Endothelial cell of umbilical vein (primary cell): ENCODE results near the gene BCL11A. TPM values are rescaled to one million over a fixed set of nuclear protein-coding genes. Genes with fewer than 3 reads are reported as not detected.

Experiments used
- BruUV-seq: library from RNA; stranded (reverse); fragments of 400-500 nt; replicated peaks from 2 replicates; lab custom pipeline; 2021; lab: Mats Ljungman, UMichigan
- CTCF ChIA-PET: fragments of 300-600, 350-600 bp; sonication (Branson Sonifier 250); formaldehyde crosslinking; loops from one replicate; lab custom pipeline; 2021; ENCODE audit warnings: antibody characterized with exemption, inconsistent platforms; lab: Charles Lee
- POLR2A ChIA-PET: fragments of 300-600, 350-600 bp; sonication (Branson Sonifier 250); formaldehyde crosslinking; loops from one replicate; lab custom pipeline; 2021; ENCODE audit warnings: antibody characterized with exemption, inconsistent platforms; lab: Charles Lee
- DNase-seq: peaks from one replicate; pipeline ENCODE4 v3.0.0-alpha.2; 2011; ENCODE audit warnings: low read depth, low spot score
- FAIRE-seq: peaks from 2 replicates; lab custom pipeline; 2011; peaks lifted over from hg19 to GRCh38; lab: Jason Lieb, UNC
- H2AFZ ChIP-seq: 2 replicates; pipeline ENCODE4 v1.6.0; 2012; ENCODE audit warnings: low read depth, low read length, control low read depth, inconsistent platforms
- H3K27ac ChIP-seq: 2 replicates; pipeline ENCODE4 v1.5.1; 2011; ENCODE audit warnings: low read depth, mild to moderate bottlenecking, control low read depth, low read length, moderate library complexity; ENCODE audit not compliant: insufficient read depth
- H3K27me3 ChIP-seq, 2 experiments: 2 replicates each; pipeline versions ENCODE4 v1.6.0 to v1.6.1; 2011; ENCODE audit warnings: low read length in 2 of 2, mixed read lengths in 1 of 2; ENCODE audit not compliant: control insufficient read depth in 2 of 2, insufficient read depth in 2 of 2
- H3K36me3 ChIP-seq, 2 experiments: 2 replicates in 1 of 2; 3 replicates in 1 of 2; pipeline ENCODE4 v1.5.1; 2011; ENCODE audit warnings: low read length in 2 of 2, mild to moderate bottlenecking in 1 of 2, moderate library complexity in 1 of 2; ENCODE audit not compliant: control insufficient read depth in 2 of 2, insufficient read depth in 2 of 2; ENCODE audit errors: extremely low read depth in 1 of 2
- H3K4me1 ChIP-seq: 3 replicates; pipeline ENCODE4 v1.5.1; 2011; ENCODE audit warnings: mild to moderate bottlenecking, low read length; ENCODE audit not compliant: control insufficient read depth, insufficient read depth; ENCODE audit errors: extremely low read depth
- H3K4me2 ChIP-seq: 2 replicates; pipeline ENCODE4 v1.6.1; 2011; ENCODE audit warnings: low read length, control low read depth, mixed read lengths; ENCODE audit not compliant: insufficient read depth
- H3K4me3 ChIP-seq, 3 experiments: fragments of 200-600 bp in 1 of 3; sonication (generic), shearing (Covaris generic) in 1 of 3; replicated peaks in 1 of 3; 2 replicates each; pipeline ENCODE4 v1.5.1; 2011 to 2016; ENCODE audit warnings: control low read depth in 3 of 3, low read length in 3 of 3, mild to moderate bottlenecking in 2 of 3, inconsistent platforms in 1 of 3, low read depth in 1 of 3, moderate library complexity in 1 of 3; ENCODE audit not compliant: insufficient read depth in 1 of 3
- H3K79me2 ChIP-seq: 2 replicates; pipeline ENCODE4 v1.6.0; 2012; ENCODE audit warnings: low read length, inconsistent platforms; ENCODE audit not compliant: control insufficient read depth, insufficient read depth
- H3K9ac ChIP-seq: replicated peaks from 2 replicates; pipeline ENCODE3; 2011; ENCODE audit warnings: low read length, control low read depth; ENCODE audit not compliant: insufficient read depth; ENCODE audit errors: extremely low read depth
- H3K9me1 ChIP-seq: replicated peaks from 3 replicates; pipeline ENCODE4 v1.6.0; 2011; ENCODE audit warnings: mild to moderate bottlenecking, low read length; ENCODE audit not compliant: control insufficient read depth, insufficient read depth; ENCODE audit errors: extremely low read depth
- H3K9me3 ChIP-seq: replicated peaks from 2 replicates; pipeline ENCODE4 v1.5.1; 2012; ENCODE audit warnings: low read length, inconsistent platforms; ENCODE audit not compliant: control insufficient read depth, insufficient read depth
- H4K20me1 ChIP-seq: replicated peaks from 2 replicates; pipeline ENCODE3; 2011; ENCODE audit warnings: mild to moderate bottlenecking, low read length; ENCODE audit not compliant: control insufficient read depth, insufficient read depth; ENCODE audit errors: extremely low read depth
- CTCF ChIP-seq, 2 donors: IDR thresholded peaks; 1 replicate in 1 of 2; 2 replicates in 1 of 2; pipeline ENCODE4 v1.5.1; 2011; ENCODE audit warnings: low read length in 2 of 2, mild to moderate bottlenecking in 2 of 2, moderate library complexity in 2 of 2, control low read depth in 1 of 2, inconsistent platforms in 1 of 2, low read depth in 1 of 2; ENCODE audit not compliant: insufficient read depth in 1 of 2; ENCODE audit errors: extremely low read depth in 1 of 2
- EZH2 ChIP-seq: IDR thresholded peaks from 2 replicates; pipeline ENCODE4 v1.6.1; 2012; ENCODE audit warnings: borderline replicate concordance, low read depth, mild to moderate bottlenecking, moderate library complexity, low read length, inconsistent platforms; ENCODE audit not compliant: severe bottlenecking
- FOS ChIP-seq: IDR thresholded peaks from 2 replicates; pipeline ENCODE4 v1.6.1; 2011; ENCODE audit warnings: mild to moderate bottlenecking, low read length, moderate library complexity, borderline replicate concordance; ENCODE audit not compliant: insufficient read depth
- GATA2 ChIP-seq: IDR thresholded peaks from 2 replicates; pipeline ENCODE4 v1.7.0; 2011; ENCODE audit warnings: low read depth, mild to moderate bottlenecking, moderate library complexity, mixed read lengths, low read length; ENCODE audit not compliant: insufficient read length, insufficient read depth
- JUN ChIP-seq: IDR thresholded peaks from 2 replicates; pipeline ENCODE4 v1.6.1; 2011; ENCODE audit warnings: borderline replicate concordance, low read depth; ENCODE audit not compliant: insufficient read length, insufficient read depth
- MAX ChIP-seq: IDR thresholded peaks from 2 replicates; pipeline ENCODE4 v1.6.1; 2011; ENCODE audit not compliant: insufficient read depth, insufficient read length
- MYC ChIP-seq: IDR thresholded peaks from one replicate; pipeline ENCODE4 v1.6.1; 2011; ENCODE audit warnings: mild to moderate bottlenecking, low read depth, low read length
- POLR2A ChIP-seq: IDR thresholded peaks from 2 replicates; pipeline ENCODE4 v1.6.1; 2012; ENCODE audit warnings: low read depth, mild to moderate bottlenecking, control low read depth, low read length
- POLR2AphosphoS5 ChIP-seq: IDR thresholded peaks from 2 replicates; pipeline ENCODE4 v1.6.1; 2012; ENCODE audit warnings: low read depth, mild to moderate bottlenecking, control low read depth, low read length, moderate library complexity; ENCODE audit not compliant: insufficient read depth
- dilution Hi-C: fragments of 300-500 bp; cut with MboI; formaldehyde crosslinking; loops from one replicate; pipeline ENCODE4 v1.15.0; 2019; ENCODE audit warnings: low sequenced_read_pairs; ENCODE audit not compliant: extremely low pct_ligation_motif_present
- intact Hi-C: fragments of 100-400 bp; cut with micrococcal nuclease; formaldehyde crosslinking; loops from one replicate; pipeline ENCODE4 v1.10.0; 2022
- polyA plus RNA-seq, 4 experiments: library from polyadenylated mRNA; depleted of rRNA in 3 of 4; stranded (reverse) in 3 of 4; unstranded in 1 of 4; fragments of >200 nt; gene quantifications; 2 replicates each; pipeline versions ENCODE4 v1.2.1 to v1.2.3, GENCODE V29; 2011 to 2012; ENCODE audit warnings: missing spikeins in 1 of 4
- total RNA-seq: library from RNA; stranded (reverse); gene quantifications from 2 replicates; pipeline ENCODE4 v1.2.3, GENCODE V29; 2021

BCL11A gene
- total and polyA plus RNA-seq, 2 donors (not counting 3 experiments of a cell fraction or from before 2014, with no cell fraction given), result 0.12 to 0.88 TPM

- no peaks in the 10 kb centered on the region for H3K27me3 ChIP-seq
- no peaks in the 10 kb centered on the region for H3K36me3 ChIP-seq
- no peak for DNase-seq
- no peaks in the 10 kb centered on the region for H3K79me2 ChIP-seq
- H3K9ac ChIP-seq, result no peak overlapping the region
- dilution Hi-C loops, result no loop called here
- no peak overlapping the region for H3K4me3 ChIP-seq
- no peaks in the 10 kb centered on the region for H3K4me1 ChIP-seq
- TF ChIP-seq MYC, result no peak
- no peak for TF ChIP-seq GATA2
- TF ChIP-seq EZH2, result no peak
- TF ChIP-seq POLR2AphosphoS5, result no peak
- TF ChIP-seq JUN, result no peak
- TF ChIP-seq FOS, result no peak
- no peak for TF ChIP-seq POLR2A
- no peak overlapping the region for H3K4me2 ChIP-seq
- ChIA-PET POLR2A (no interaction called here), CTCF (no interaction called here)
- FAIRE-seq, result no peak
- no peak overlapping the region for H2AFZ ChIP-seq
- no peaks in the 10 kb centered on the region for H3K9me1 ChIP-seq
- H3K9me3 ChIP-seq, result no peaks in the 10 kb centered on the region
- BruUV-seq, result no TSS peak
- H4K20me1 ChIP-seq, result no peaks in the 10 kb centered on the region
- intact Hi-C loops, result no loop called here
- no peak overlapping the region for H3K27ac ChIP-seq
Measured at GRCh38 chr2:60486067-60486466, 67.4 kb downstream of the BCL11A start.

- TF ChIP-seq POLR2AphosphoS5 (no peak), GATA2 (no peak), CTCF (IDR thresholded peaks at IDR 0.05; ENCODE audit: extremely low read depth in 1 of 2, insufficient read depth in 1 of 2, low read depth in 1 of 2, low read length in 2 of 2) (no peak), MAX (no peak), JUN (no peak), FOS (no peak), POLR2A (no peak), MYC (no peak), EZH2 (no peak)
- H3K4me3 ChIP-seq, result no peak overlapping the region
- DNase-seq, result no peak
- dilution Hi-C loops (no loop called here), intact Hi-C loops (no loop called here)
- H2AFZ ChIP-seq, result no peak overlapping the region
- no peaks in the 10 kb centered on the region for H3K27me3 ChIP-seq
- no peaks in the 10 kb centered on the region for H3K79me2 ChIP-seq
- H3K27ac ChIP-seq, result no peak overlapping the region
- no peaks in the 10 kb centered on the region for H3K9me3 ChIP-seq
- no peak for FAIRE-seq
- no peak overlapping the region for H3K4me2 ChIP-seq
- H4K20me1 ChIP-seq, result no peaks in the 10 kb centered on the region
- ChIA-PET POLR2A (no interaction called here), CTCF (no interaction called here)
- H3K36me3 ChIP-seq, result no peaks in the 10 kb centered on the region
- no peaks in the 10 kb centered on the region for H3K4me1 ChIP-seq
- no peak overlapping the region for H3K9ac ChIP-seq
- H3K9me1 ChIP-seq, result no peaks in the 10 kb centered on the region
- BruUV-seq, result no TSS peak
Measured at GRCh38 chr2:60485550-60485949, 67.9 kb downstream of the BCL11A start.
